GM21381 (cell line): Measurements from ENCODE around the gene TNKS1BP1.
"Not testable (repeated sequence)": the region's sequence is repeated elsewhere in the genome, so short reads cannot be mapped to it uniquely, and the experiment has no call there.

Source experiments
- ATAC-seq: cut with Tn5 transposase; IDR thresholded peaks from one replicate; pipeline ENCODE4 v1.9.1; 2021; ENCODE audit warnings: mild to moderate bottlenecking, moderate library complexity; ENCODE audit not compliant: unreplicated experiment

Gene TNKS1BP1, protein sequence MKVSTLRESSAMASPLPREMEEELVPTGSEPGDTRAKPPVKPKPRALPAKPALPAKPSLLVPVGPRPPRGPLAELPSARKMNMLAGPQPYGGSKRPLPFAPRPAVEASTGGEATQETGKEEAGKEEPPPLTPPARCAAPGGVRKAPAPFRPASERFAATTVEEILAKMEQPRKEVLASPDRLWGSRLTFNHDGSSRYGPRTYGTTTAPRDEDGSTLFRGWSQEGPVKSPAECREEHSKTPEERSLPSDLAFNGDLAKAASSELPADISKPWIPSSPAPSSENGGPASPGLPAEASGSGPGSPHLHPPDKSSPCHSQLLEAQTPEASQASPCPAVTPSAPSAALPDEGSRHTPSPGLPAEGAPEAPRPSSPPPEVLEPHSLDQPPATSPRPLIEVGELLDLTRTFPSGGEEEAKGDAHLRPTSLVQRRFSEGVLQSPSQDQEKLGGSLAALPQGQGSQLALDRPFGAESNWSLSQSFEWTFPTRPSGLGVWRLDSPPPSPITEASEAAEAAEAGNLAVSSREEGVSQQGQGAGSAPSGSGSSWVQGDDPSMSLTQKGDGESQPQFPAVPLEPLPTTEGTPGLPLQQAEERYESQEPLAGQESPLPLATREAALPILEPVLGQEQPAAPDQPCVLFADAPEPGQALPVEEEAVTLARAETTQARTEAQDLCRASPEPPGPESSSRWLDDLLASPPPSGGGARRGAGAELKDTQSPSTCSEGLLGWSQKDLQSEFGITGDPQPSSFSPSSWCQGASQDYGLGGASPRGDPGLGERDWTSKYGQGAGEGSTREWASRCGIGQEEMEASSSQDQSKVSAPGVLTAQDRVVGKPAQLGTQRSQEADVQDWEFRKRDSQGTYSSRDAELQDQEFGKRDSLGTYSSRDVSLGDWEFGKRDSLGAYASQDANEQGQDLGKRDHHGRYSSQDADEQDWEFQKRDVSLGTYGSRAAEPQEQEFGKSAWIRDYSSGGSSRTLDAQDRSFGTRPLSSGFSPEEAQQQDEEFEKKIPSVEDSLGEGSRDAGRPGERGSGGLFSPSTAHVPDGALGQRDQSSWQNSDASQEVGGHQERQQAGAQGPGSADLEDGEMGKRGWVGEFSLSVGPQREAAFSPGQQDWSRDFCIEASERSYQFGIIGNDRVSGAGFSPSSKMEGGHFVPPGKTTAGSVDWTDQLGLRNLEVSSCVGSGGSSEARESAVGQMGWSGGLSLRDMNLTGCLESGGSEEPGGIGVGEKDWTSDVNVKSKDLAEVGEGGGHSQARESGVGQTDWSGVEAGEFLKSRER (N-terminal part only)

DNA sequence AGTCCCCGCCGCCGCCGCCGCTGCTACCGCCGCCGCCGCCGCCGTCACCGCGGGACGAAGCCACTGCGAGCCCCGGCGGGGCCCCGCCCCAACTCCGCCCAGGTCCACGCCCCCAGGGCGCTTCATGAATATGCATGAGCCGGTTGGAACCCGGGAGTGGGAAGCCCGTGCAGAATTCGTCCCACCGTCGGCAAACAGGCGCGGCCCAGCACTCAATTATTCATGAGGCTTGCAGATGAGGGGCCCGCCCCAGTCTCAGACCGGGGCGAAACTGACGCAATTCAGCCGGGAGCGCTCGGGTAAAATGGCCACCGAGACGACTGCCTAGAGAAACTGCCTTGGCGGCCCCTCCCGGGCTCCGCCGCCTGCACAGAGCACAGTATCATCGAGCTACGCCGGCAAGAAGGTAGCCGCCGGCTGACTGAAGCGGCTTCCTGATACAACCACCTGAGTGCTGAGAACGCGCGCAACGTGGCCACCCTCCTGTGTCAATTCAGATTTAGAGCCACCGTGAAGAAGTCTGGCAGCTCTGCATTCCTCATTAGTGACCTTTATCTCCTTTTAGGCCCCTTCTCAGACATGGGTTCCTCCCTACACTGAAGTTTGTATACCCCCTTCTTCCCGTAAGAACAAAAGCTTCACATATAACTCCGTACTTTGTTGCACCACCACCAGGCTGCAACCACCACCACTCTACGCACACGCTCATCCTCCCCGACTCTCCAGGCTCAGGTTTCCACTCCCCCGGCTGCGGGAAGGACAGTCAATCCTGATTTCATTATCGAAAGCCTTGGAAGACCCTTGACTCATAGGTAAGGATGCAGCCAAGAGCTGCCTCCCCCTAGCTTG lies at the start of gene TNKS1BP1:
Gene TNKS1BP1, minus strand, starts transcription at position 67 of the 849 bp plus-strand sequence. CDS start 3,067 bp downstream, outside the sequence.
- ATAC-seq = peak; percentile 88

DNA sequence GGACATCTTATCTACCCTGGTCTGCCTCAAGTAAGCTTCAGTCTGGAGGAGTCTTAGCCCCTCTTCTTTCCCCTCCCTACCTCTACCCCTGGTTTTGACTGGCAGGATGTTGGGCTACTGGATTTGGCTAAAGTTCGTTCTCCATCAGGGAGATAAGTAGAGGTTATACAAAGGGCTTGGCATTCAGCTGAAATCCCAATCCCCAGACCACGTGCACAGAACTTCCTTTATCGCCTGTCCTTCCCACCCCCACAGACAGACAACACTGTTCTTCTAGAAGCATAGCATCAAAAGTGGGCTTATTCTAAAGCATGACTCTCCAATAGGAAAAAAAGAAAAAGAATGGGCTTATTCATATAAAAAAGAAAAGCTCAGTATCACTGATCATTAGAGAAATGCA lies 48.4 kb upstream of the TNKS1BP1 start:
- no peak for ATAC-seq

DNA sequence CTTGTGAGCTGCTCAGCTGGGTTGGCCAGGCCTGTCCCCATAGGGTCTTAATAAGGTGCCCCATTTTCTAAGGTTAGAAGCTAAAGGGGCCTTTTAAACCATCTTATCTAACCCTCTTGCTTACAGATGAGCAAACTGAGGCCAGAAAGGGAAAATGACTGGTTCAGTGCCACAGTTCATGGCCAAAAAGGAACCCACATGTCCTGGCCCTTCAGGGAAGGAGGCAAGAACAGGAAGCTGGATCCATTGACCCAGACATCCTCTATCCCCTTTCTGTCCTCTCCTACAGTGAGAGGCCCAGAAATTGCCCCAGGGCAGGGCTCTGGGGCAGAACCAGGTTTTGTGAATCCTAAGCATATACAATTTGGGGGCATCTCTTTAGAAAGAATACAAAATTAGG lies 46.2 kb upstream of the TNKS1BP1 start:
- no peak for ATAC-seq

DNA sequence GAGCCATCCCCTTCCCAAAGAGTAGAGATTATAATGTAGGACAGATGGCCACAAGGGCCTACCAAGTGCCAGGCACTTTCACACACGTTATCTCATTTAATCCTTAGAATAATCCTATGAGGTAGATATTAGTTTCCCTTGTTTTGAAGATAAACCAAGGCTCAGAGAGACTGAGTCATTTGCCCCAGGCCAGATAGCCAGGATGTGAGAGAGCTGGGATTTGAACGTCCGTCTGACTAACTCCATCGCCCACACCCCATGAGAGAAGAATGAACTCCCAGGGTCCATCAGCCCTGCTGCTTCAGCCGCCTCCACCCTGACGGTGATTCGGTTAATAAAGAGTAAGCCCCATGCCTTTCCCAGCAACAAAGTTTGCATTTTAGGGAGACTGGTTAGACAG lies 45.5 kb upstream of the TNKS1BP1 start:
- no peak for ATAC-seq

DNA sequence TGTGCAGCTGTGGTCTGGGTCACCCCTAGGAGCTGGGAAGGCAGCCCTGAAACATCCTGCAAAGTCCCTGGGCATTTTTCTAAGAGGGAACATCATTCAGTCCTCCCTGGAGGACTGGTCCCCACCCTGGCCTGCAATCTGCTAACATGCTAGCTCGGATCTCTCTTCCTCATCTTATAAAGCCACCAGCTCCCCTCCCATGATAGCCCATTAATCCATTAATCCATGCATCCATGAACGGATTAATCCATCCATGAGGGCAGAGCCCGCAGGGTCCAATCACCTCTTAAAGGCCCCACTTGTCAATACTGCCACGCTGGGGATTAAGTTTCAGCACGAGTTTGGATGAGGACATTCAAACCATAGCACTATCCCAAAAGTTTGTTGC lies 44.1 kb upstream of the TNKS1BP1 start:
- no peak for ATAC-seq

DNA sequence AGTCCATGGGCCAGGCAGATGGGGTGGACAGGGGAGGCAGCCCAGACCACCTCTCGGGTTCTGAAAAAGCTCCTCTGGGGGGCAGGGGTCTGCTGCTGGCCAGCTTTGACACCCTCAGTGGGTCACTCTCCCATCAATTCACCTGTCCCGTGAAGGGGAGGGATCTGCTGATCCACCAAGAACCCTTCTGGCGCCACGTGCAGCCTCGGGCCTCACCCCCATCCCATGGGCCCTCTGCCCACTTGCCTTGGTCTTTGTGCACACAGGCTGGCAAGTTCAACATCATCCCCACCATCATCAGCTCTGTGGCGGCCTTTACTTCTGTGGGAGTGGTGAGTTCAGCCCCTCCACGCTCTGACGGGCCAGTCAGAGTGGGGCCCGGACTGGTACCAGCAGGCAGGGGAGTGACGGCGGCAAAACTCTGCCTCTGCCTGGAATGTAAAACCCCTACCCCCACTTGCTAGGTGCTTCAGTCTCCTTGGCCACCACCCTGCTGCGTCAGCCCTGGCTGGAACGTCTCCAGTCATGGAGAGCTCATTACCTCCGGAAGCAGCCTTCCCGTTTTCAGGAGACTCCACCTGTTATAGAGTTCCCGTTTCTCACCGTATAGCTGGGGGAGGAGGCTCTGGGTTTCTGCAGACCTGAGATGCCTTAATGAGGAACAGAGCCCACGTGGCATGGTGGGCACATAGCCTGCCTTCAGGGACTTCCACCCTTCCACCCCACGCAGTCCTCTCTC lies 43.5 kb upstream of the TNKS1BP1 start:
- ATAC-seq = no peak

DNA sequence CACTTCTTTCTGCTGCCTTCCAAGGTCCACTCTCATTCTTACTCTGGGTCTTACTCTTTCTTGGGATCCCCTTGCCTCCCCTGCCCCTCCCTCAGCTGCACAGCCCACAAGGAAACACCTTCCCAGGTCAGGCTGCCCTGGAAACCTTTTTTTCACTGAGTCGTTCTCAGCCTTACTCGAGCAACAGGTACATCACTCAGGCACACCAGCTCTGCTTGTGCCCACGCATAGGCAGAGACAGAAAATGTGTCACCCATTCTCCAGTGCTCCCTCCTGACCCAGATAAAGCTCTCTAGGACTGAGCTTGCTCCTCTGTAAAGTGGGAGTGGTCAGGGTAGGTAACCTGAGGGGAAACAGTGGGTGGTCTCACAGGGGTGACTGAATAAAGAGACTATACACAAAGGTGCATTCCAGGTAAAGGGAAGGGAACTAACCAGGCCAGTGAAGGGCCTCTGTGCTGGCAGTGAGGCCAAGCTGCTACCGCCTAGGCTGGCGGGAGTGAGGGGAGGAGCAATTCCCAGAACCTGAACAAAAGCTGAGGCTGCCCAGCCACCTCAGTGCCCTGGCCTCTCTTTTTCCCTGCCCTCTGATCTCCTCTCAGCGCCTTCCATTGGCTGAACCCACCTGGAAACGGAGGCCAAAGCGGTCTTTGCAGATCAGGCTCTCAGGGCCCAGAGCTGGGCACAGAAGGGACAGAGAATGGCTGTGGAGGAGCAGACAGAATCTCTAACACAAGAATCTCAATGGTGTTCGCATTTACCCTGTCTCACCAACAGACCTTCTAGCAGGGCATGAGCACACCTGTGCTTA lies 40.3 kb upstream of the TNKS1BP1 start:
- no peak for ATAC-seq

DNA sequence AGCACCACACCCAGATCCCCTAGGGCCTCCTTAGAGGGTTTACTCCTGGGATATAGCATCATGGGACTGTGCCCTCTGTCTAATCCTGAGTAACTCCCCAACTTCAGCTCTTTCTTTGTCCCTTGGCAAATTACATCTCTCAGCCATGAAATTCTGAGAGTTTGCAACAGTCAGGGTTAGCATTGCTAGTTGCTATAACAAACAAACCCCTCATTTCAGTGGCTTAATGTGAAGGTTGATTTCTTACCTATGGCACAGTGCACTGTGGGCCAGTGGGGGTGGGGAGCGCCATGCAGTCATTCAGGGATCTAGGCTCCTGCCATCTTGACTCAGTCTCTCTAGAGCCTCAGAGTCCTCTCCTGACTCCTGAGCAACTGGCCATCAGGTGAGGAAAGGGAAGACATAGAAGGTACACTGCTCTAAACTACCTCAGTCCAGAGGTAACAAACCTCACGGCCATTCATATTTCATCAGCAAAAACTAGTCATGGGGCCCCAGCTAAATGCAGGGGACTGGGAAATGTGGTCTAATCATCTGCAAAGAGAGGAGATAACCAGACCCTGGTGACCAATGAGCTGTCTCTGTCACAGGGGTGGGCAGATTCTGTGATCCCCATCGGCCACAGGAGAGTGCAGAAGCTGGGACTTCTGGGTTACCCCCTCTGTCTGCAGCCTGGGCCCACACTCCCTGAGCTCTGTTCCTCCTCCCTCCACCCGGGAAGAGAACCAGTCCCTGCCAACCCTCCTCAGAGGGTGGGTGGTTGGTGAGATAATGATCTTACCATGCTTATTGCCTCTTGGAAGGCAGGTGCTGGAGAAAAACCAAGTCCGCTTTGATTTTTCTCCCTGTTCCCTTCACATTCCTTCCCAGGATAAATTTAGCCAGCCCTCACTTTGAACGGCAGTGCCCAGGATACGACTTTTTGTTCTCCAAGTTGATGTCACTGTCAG lies 38.7 kb upstream of the TNKS1BP1 start:
- ATAC-seq = no peak

DNA sequence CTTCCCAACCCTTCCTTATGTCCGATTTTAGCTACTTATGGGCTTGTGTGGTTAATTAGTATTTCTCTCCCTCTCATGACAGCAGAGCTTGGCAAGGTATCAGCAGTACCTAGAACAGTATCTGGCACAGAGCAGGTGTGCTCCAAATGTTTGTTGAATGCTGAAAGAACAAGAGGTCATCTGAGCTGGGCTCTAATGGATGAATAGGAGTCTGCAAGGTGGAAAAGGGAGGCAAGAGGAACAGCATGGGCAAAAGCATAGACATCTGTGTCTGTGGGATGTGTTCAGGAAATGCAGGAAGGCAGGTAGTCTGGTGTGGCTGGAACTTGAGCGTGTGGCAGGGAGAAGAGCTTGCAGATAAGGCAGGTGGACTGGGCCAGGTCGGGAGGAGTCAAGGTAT lies 37.2 kb upstream of the TNKS1BP1 start:
- no peak for ATAC-seq

DNA sequence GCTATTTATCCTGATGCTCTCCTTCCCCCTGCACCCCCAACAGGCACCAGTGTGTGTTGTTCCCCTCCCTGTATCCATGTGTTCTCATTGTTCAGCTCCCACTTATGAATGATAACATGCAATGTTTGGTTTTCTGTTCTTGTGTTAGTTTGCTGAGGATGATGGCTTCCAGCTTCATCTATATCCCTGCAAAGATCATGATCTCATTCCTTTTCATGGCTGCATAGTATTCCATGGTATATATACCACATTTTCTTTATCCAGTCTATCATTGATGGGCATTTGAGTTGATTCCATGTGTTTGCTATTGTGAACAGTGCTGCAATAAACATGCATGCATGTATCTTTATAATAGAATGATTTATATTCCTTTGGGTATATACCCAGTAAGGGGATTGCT lies 36.7 kb upstream of the TNKS1BP1 start:
- not testable (repeated sequence) for ATAC-seq

DNA sequence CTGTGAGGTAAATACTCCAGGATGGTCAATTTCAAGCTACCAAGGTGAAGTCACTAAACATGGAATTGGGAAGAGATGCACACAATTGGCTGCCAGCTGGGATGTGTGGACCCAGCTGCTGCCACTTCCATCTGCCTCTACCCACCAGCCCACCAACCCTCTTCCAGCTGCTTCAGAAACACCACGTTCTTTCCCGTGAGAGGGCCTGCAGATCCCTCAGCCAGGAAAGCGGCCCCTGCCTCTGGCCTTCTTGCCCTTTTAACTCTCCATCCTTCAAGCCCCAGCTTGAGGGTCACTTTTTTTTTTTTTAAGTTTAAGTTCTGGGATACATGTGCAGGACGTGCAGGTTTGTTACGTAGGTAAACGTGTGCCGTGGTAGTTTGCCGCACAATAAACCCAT lies 36.2 kb upstream of the TNKS1BP1 start:
- no peak for ATAC-seq

DNA sequence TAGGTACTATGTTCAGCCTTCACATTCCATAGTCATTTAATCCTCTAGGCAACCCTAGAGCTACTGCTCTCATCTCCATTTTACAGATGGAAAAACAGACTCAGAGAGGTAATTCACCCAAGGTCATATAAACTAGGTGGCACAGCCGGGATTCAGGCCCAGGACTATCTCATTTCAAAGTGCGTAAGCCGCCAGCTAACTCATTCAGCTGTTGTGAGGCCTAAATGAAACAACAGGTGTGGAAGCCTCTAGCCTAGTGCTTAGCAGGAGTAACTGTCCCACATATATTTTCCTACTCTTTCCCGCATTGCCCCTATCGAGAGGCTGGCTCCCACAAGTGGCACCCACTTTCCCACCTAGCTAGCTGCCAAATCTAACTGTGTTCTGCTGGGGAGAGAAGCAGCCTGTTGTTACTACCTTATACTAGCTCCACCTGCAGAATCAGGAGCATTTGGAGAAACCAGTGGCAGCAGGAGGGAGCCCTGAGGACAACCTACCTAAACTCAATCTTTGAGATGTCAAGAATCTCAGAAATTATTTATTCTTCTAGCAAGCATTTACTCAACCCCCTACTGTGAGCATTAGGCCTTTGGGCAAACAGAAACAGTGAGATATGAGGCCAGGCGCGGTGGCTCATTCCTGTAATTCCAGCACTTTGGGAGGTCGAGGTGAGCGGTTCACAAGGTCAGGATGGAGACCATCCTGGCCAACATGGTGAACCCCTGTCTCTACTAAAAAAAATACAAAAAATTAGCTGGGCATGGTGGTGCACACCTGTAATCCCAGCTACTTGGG lies 35.3 kb upstream of the TNKS1BP1 start:
- ATAC-seq = no peak

DNA sequence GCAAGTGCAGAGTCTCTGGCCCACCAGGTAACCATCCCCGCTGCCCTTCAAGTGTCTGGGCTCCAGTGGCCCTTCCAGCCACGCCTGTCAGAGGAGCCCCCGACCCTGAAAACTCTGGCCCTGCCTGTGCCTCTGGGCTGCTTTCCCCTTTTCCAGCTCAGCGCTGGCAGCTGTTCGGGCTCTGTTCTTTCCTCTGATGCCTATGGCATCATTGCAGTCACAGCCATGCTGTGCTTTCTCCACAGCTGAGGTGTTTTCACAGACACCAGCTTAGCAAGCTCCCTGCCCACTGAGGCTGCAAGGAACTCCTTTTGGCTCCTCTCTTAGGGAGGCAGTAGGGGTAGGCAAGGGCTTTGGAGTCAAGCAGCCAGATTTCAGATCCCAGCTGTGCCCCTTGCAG lies 34.6 kb upstream of the TNKS1BP1 start:
- no peak for ATAC-seq

DNA sequence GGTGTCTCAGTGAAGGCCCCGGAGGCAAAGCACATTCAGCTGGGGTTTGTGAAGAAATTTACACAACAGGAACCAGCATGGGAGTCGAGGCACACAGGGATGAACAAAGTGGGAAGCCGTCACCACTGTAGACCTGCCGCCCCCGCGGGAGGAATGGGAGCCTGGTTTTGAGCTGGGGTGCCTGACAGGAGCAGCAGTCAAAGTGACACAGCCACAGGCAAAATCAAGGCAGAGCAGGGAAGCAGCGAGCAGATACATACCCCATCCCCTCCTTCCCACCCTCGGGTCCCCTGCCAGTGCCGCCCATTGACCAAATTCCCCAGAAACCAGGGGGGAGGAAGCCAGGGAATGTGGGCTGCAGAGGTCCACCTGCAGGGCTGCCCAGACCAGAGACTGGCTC lies 34.2 kb upstream of the TNKS1BP1 start:
- no peak for ATAC-seq

DNA sequence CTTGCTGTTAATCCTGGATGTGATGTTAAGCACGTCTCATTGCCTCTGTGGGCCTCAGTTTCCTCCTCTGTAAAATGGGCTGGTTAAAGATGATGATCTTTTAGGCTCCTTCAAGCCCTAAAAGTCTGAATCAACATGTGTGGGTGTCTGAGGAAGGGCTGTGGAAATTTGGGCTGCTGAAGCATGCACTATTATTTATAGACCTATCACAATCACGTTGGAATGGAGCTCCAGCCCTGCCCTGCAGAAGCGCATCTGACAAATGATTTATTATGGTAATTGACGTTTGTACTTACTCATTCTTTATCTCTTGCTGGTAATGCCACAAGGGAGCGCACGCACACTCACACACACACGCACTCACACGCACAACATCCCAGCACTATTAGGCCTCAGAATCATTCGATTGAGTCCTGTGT lies 33.8 kb upstream of the TNKS1BP1 start:
- ATAC-seq = no peak

DNA sequence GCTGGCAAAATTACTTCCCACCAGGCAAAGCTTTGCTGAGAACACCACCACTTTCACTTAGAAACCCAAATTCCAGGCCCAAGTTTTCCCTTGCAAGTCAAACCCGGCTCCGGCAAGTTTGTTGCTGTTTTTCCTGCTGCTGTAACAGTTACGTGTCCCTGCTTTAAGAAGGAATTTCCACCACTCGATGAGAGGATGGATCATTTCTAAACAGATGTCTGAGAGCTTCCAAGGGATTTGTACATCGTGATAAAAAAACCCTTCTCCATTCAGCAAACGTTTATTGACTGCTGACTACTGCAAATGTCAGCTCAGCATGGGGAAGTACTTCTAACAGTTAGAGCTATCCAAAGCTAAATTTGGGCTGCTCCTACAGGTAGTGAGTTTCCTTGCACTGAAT lies 33.1 kb upstream of the TNKS1BP1 start:
- no peak for ATAC-seq

DNA sequence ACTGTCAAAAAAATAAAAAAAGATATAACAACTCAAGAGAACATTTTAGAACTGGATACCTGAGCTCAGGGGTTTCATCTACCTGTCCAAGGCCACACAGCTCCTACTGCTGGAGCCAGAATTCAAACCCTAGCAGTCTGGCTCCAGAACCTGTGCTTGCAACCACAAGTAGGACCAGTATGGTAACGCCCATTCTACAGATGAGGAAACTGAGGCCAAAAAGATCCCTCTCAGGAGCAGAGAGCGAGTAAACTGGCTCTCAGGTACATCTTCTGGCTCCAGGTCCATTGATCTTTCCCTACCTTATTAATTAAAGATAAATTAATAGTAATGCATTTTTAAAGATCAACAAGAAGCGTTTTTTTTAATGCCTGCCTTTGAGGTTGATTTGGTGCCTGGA lies 32.6 kb upstream of the TNKS1BP1 start:
- ATAC-seq = no peak
